GM06990 (cell line): ENCODE results near the gene CKS1B.

ENCODE experiments used
- DNase-seq: peaks from one replicate; pipeline ENCODE4 v3.0.0-alpha.2; 2011; ENCODE audit not compliant: insufficient read length; ENCODE audit errors: extremely low read depth
- H3K27me3 ChIP-seq: replicated peaks from 2 replicates; pipeline ENCODE4 v1.6.0; 2011; ENCODE audit warnings: low read length; ENCODE audit not compliant: control insufficient read depth, insufficient read depth
- H3K36me3 ChIP-seq: 2 replicates; pipeline ENCODE4 v1.5.1; 2011; ENCODE audit warnings: low read length; ENCODE audit not compliant: control insufficient read depth, insufficient read depth
- H3K4me3 ChIP-seq: replicated peaks from 2 replicates; pipeline ENCODE4 v1.5.1; 2011; ENCODE audit warnings: low read depth, mild to moderate bottlenecking, control low read depth, low read length
- TF ChIP-seq, protein P1 (sequence below): IDR thresholded peaks from 2 replicates; pipeline ENCODE4 v1.5.1; 2011; ENCODE audit warnings: low read length, control low read depth, mild to moderate bottlenecking, inconsistent platforms; ENCODE audit not compliant: insufficient read depth, poor library complexity, severe bottlenecking

The CKS1B gene

DNA sequence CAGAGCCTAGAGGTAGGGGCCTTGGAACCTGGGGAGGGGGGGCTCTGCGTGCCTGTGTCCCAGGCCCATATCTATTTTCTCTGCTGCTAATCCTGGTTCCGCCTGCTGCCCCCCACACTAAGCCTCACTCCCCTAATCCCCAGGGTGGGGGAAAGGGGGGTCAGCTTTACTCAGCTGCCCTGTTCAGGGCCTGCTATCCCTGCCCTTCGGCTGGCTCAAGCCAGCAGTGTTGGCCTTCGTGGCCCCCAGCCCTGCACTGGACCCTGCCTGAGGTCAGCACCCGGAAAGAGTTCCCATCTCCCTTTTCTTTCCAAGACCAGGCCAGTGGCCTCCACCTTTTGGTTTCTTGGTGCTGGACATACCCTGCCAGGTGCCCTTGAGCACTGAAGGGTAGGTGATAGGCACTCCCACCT, 36.5 kb downstream of the CKS1B start:
- no peaks in the 10 kb centered on the region for H3K27me3 ChIP-seq
- H3K4me3 ChIP-seq = no peak overlapping the region
- H3K36me3 ChIP-seq = peaks cover 10% of the 10 kb centered on the region
- TF ChIP-seq, protein P1, sequence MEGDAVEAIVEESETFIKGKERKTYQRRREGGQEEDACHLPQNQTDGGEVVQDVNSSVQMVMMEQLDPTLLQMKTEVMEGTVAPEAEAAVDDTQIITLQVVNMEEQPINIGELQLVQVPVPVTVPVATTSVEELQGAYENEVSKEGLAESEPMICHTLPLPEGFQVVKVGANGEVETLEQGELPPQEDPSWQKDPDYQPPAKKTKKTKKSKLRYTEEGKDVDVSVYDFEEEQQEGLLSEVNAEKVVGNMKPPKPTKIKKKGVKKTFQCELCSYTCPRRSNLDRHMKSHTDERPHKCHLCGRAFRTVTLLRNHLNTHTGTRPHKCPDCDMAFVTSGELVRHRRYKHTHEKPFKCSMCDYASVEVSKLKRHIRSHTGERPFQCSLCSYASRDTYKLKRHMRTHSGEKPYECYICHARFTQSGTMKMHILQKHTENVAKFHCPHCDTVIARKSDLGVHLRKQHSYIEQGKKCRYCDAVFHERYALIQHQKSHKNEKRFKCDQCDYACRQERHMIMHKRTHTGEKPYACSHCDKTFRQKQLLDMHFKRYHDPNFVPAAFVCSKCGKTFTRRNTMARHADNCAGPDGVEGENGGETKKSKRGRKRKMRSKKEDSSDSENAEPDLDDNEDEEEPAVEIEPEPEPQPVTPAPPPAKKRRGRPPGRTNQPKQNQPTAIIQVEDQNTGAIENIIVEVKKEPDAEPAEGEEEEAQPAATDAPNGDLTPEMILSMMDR = no peak
- no peak for DNase-seq

DNA sequence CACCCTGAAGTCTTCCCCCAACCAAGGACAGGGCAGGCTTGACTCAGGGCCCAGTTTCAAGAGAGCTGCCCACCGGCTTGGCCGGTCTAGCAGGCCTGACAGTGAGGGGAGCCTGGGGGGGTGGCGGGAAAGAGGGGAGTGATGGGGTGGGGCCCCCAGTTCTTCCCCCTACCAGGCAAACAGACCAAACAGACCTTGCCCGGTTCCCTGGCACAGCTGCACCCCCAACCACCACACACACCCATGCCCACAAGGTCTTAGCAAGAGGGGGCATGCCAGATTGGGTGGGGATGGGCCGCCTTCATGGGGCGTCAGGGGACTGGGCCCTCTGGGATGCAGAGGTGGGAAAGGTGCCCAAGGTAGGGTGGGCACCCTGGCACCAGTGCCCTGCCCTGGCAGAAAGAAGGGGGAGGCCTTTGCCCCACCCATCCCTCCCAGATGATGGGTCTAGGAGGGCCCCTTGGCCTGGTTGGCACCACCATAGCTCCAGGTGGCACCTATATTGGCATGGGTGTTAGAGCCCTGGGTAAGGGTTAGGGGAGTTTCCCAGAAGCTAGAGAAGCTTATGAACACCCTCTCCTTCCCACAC, 37.0 kb downstream of the CKS1B start:
- TF ChIP-seq, protein P1 = no peak
- no peak for DNase-seq
- peaks cover 14% of the 10 kb centered on the region for H3K36me3 ChIP-seq
- no peaks in the 10 kb centered on the region for H3K27me3 ChIP-seq
- H3K4me3 ChIP-seq = no peak overlapping the region

DNA sequence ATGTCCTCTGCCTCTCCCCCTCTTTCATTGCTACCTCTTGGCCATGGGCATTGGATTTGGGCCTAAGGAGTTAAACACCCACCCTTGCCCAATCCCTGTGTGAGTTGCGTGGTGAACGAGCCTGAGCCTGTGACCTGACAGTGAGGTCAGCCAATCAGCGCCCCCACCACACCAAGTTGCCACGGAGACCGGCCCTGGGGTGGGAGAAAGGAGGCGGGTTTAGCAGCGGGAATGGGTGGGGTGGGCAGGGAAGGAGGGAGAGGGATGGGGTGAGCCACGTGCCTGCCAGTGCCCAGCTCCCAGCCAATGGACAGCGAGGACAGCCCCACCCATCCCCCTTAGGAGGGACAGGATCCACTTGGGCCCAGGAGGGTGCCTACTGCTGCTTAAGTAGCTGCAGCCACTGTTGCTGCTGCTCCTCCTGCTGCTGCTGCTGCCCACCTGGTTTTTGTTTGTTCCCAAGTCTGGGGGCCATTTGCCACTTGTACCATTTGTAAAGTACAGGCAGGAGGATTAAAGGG, 37.6 kb downstream of the CKS1B start:
- Histone ChIP-seq H3K36me3 (peaks cover 14% of the 10 kb centered on the region), H3K4me3 (no peak overlapping the region), H3K27me3 (no peaks in the 10 kb centered on the region)
- TF ChIP-seq, protein P1 = no peak
- no peak for DNase-seq

DNA sequence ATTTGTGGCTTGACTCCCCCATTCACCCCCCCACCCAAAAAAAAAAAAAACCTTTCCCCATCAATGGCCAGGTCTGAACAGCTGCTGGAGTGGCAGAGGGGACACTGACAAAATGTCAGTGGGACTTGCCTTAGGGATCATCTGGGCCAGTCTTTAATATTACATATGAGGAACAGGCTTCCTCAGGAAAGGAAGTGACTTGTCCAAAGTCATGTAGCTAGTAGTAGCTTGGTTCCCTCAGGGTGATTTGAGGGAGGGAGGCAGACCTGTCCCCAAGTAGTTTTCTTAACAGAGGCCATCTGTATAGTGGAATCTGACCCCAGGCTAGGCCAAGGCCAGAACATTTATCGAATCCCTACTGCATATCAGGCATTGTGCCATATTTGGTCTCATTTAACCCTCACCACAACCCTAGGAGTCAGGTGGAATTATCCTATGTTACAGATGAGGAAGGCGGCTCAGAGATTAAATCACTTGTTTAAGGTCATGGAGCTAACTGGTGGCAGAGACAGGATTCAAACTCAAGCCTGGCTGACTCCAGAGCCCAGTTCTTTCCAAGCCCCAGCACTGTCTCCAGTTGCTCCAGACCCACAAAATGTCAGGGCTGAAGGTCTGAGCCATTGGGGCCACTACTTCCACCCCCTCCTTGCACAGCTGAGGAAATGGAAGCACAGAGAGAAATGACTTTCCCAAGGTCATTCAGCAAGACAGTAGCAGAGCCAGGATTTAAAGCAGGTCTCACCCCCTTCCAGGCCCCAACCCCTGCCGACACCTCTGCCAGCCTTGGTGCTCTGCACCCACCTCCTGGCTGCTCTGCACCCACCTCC, 38.5 kb downstream of the CKS1B start:
- no peak for DNase-seq
- peaks cover 14% of the 10 kb centered on the region for H3K36me3 ChIP-seq
- H3K27me3 ChIP-seq = no peaks in the 10 kb centered on the region
- TF ChIP-seq, protein P1 = no peak
- H3K4me3 ChIP-seq = no peak overlapping the region

DNA sequence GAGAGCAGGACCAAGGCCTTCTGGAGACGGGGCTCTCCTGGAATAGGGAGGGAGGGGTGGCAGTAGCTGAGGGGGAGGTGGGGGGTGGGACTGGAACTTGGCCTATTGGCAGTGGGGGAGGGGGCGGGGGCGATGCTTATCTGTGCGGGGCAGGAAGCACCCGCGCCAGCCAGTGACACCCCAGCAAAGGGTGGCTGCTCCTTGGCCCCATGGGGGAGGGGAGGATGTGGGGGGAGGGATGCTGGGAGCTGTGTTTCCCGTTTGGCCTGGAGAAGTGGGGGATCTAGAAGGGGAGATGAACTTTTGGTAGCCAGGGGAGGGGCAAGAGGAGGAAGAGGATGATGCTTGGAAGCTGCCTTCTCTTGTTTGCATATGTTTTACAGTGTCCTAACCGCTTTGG, 39.2 kb downstream of the CKS1B start:
- H3K36me3 ChIP-seq = peaks cover 14% of the 10 kb centered on the region
- no peak overlapping the region for H3K4me3 ChIP-seq
- H3K27me3 ChIP-seq = no peaks in the 10 kb centered on the region
- DNase-seq = no peak
- TF ChIP-seq, protein P1 = no peak
